Islet precursor cell (in vitro differentiated cells): ENCODE measurements around the gene ETS1.

Experiments used
- DNase-seq: peaks from one replicate; pipeline ENCODE4 v3.0.0-alpha.2; 2018

The ETS1 gene

DNA sequence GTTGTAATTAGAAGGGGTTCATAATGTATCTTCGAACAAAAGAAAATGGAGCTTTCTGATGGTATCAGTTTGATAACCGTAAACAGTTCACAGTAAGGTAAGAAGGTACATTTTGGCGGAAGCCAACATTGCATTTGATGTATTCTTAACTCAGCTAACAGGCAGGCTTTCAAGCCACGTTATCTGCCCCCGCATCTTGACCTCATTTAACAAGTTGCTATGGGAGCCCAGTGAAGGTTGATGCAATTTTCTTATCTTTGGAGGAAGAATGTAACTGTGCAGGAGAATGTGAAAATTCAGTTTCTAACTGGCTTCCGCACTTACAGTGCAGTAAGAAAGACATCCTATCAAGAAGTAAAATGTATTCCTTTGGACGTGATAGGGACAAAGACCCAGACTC, 110.6 kb downstream of the ETS1 start:
- peak; percentile 79 for DNase-seq

GRCh38 chr11:128476049-128476448, 111.3 kb downstream of the ETS1 start:
- DNase-seq: no peak

DNA sequence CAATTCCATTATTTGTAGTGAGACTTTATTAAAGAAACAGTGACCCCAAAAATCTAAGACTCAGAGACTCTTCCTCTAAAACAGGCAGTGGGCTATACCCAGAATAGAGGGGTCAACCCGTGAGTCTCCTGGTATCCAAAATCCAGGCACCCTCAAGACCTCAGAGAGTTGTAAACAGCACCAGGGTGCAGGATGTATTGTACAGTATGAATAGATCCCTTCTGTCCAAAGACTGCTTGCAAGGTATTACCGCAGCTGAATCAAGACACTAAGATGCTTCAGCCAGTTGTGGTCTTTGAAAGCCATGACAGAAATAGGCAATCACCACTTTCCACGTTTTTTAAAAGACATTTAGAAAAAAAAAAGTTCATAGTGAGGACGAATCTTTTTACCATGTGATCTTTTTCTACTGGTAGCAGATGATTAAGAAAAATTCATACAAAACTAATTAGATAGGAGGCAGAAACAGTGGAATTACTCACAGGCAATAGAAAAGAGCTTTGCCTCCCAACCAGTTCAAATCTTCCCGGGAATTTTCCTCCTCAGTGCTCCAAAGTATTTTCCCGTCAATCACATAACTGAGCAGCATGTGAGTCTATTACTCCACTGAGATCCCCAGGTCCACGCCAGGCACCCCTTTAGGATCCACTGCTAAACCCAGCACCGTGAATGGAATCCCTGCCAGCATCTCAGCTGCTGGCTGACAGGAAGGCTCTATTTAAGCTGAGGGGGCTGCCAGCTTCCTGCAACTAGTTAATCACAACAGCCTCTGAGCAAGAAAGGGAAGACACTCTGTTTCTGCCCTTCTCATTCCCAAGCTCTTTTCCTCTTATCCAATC, 113.1 kb downstream of the ETS1 start:
- no peak for DNase-seq

- no peak for DNase-seq
These were observed 113.7 kb downstream of the ETS1 start for GRCh38 chr11:128473636-128474035.

- DNase-seq: no peak
These were observed 114.9 kb downstream of the ETS1 start for GRCh38 chr11:128472128-128473089.

DNA sequence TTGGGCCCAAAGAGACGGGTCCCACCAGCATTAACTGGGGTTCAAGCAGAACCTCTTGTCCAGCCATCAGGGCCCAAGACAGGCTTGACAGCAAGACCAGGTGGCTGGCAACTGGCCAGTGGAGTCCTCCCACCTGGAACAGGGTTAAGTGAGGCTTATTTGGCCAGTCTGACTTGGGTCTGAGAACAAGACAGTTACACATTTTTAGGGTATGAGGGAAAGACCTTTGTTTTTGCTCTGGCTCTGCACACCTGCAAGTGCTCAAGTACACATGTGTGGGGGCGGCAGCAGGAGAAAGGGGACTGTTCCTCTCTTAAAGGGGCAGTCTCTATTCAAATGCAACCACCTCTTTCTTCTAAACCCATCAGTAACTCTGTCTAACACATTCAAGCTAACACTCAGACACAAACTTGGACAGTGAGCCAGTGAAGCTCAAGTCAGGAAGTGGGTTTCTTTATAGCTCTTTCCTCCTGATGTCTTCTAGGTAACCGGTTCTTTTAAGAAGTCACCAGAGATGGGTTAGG, 116.2 kb downstream of the ETS1 start:
- DNase-seq: no peak

DNA sequence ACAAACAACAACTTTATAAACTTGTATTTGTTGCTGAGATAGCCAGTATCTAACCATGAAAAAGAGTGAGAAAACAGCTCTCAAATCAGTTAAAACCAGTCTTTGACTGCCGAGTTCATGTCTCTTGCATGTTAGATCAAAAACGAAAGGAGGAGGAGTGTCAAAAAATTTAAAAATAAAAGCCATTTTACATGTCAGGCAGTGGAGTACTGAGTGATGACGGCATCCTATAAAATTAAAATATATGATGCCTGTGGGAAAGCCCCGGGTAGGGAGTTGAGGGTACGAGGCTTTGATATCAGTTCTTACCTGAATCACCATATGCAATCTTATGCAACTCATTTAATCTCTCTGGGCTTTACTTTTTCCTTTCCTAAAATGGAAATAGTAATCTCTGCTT, 117.3 kb downstream of the ETS1 start:
- DNase-seq: no peak

GRCh38 chr11:128469220-128469619, 118.1 kb downstream of the ETS1 start:
- DNase-seq: no peak

DNA sequence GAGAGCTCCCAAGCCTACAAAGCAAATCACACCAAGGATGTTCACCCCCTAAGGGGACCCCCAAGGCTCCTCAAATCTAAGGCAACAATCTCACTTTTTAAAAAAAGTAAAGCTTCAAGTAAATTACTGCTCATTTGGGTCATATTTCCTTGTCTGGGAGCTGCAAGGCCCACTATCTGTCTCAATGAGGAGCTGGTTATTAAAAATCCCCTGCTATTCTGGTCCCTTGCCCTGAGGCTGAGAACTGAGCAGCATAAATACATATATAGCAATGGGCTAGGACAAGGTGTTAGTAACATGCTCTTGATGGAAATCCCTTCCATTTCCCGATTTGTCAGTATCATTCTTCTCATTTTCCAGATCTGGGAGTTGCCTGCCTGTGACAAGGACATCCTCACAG, 119.2 kb downstream of the ETS1 start:
- no peak for DNase-seq

GRCh38 chr11:128467610-128468041, 119.7 kb downstream of the ETS1 start:
- peak; percentile 99 for DNase-seq

DNA sequence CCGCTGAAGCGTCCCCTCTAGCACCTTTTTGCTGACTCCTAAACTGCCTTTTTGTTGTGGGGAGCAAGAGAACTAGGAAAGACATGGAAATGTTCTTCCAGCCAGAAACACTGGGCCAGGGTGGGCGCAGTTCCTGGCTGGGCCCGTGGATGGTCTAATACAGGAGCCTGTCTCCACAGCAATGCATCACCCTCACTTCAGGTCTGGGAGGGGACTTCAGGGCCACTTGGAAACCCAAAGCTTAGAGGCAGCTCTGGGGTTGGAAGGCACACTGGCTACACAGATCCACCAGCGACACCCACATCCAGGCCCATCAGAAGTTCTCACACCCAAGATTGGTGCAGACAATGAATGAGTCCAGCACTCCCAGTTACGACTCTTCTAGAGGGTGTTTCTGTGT, 120.3 kb downstream of the ETS1 start:
- DNase-seq: no peak

GRCh38 chr11:128465946-128466705, 121.2 kb downstream of the ETS1 start:
- DNase-seq: no peak

DNA sequence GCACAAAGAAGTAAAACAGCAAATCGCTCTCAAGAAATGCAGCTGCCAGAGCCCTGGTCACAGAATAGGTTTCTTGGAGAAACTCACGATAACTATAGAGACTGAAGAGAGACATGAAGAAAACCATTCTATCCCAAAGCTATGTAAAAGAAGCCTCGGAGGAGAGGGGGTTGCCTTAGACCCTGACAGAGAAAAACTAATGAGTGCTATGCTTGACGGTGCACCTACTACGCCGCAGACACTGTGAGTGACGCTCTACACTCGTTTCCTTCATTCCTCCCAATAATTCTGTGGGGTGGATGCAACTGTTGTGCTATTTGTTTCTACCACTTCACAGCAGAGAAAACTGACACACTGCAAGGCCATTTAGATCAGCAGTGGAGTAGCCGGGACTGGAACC, 121.8 kb downstream of the ETS1 start:
- no peak for DNase-seq

DNA sequence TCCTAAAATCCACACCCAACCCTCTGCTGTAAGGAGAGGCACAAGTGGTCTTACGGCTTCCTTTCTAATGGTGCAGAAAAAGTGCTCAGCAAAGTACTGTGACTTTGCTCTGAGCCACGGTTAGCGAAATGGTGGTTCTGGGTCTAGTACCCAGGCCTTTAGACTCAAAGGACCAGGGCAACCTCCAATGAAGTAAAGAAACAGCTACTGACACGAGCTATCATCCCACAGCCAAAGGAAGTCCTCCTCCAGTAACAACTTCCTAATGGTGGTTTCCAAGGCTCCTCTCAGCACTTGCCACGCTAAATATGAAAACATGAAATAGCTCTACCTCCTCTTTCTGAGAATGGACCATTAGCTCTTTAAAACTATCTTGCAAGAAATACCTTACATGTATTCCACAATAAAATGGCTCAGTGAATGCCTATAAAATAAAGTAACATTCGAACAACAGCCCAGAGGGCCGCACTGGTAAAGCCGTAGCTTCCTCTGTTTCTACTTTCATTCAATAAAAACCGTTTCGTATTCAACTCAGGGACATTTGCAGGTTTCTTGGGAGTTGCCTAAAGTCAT, 122.4 kb downstream of the ETS1 start:
- DNase-seq: no peak

DNA sequence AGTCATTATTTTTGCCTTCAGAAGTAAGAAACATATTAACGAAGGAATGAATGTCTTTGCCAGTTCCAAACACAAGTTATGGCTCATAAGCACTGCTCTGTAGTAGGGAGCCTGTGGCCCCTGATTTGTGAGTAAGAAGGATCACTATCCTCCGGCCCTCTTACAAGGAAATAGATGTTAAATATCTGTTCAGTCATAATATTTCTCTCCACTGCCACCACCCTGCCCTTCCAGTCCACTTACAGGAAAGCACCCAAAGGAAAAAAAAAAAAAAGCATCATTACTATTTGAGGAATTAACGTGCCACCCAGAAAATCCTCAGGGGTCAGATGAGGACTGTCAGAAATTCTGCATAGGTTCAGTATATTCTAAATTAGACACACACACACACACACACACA, 123.4 kb downstream of the ETS1 start:
- no peak for DNase-seq

DNA sequence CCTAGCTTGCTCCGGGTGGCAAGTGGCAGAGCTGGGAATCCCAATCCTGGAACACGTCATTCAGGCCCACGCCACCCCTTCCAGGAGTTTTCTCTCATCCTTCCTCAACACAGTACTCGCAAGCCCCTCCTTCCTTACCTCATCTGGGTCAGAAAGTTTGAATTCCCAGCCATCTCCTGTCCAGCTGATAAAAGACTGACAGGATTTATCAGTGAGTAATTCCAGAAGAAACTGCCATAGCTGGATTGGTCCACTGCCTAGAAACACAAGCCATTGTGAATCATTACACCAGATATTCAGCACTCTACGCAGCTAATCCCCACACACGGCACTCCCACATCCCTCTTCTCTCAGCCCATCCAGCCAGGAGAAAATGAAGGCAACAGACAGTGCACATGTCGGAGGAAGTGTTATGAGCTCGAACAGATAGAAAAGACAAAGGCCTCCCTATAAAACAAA, 124.0 kb downstream of the ETS1 start:
- DNase-seq: peak; percentile 73

DNA sequence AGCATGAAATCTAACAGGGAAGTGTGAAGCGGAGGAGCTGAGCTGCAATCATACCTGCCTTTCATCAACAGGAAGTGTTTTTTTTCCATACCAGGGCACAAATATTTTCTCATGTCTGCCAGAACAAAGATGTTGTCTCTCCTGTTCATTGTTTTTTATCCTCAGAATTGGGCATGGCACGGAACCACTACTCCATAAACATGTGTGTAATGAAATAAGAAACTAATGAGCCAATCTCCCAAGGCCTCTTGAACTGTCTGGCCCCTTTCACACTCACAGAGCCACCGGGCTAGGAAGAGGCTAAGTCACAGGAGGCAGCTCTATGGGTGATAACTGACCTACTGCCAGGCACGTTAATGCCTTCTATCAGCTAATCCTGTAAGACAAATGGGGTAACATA, 124.4 kb downstream of the ETS1 start:
- DNase-seq: no peak

DNA sequence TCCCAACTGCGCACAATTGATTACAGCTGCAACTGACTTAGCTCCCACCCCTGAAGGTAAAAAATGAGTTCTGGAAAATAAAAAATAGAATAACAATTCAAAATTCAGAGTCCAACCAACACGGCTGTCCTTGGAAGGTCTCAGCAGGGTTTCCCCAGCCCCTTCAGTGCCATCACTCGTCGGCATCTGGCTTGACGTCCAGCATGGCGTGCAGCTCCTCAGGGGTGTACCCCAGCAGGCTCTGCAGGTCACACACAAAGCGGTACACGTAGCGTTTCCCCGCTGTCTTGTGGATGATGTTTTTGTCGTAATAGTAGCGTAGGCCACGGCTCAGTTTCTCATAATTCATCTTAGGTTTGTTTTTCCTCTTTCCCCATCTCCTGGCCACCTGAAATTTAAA, 125.2 kb downstream of the ETS1 start:
- DNase-seq: no peak

DNA sequence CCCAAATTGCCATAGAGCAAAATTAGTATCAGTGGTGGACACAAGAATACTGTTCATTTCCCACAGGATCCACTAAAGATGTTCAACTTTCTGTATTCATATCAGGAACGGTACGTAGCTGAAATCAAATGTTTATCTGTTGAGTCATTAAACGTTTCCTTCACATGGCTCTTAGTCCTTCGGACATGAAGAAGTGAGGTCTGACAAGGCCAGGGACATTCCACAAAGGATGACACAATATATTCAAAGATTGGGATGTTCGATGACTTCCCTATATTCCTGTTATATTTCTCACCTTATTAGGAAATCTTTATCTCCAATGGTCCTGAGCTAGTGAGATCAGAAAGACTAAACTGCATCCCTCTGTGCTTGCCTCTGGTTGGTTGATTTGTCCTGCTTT, 129.0 kb downstream of the ETS1 start:
- DNase-seq: no peak

GRCh38 chr11:128457874-128458273, 129.5 kb downstream of the ETS1 start:
- DNase-seq: no peak

DNA sequence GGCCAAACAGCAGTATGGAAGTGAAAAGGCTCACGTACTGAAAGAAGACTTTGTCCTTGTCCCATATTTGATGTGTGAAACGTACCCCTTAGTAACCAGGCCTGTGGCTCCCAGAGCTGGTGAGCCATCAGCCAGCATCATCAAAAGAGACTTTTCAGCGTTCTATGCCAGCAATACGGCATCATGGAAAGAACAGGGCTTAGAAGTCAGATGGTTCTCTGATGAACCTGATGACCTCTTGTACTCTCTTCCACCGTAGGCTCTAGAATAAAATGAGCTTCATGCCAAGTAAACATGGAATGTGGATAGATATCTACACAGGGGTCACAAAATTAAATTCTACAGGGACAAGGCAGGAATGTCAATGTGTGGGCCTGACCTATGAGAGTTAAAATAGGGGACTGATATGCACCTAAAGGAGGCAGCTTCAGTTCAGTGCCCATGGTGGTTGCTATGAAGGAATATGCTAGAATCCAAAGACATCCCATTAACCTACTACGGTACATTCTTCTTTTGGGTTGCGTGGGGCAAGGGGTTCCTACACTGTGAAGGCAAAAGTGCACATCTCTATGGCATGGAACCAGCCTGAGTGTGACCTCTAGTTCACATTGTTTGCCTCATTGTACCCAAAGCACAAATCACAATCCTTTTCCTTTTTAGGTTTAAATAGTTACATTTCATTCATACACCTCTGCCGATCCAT, 130.6 kb downstream of the ETS1 start:
- no peak for DNase-seq

GRCh38 chr11:128455766-128456165, 131.6 kb downstream of the ETS1 start:
- DNase-seq: peak; percentile 83
